Thyroid gland (tissue), 4 donors: ENCODE data around the gene SRSF3. TPM values are rescaled to one million over a fixed set of nuclear protein-coding genes. Genes with fewer than 3 reads are reported as not detected.
A peak's percentile ranks its signal among the peaks of the same experiment; 100 is the strongest.

Source experiments
- DNase-seq, 2 donors: peaks; one replicate each; pipeline ENCODE4 v3.0.0-alpha.2; 2019
- H3K27ac ChIP-seq, 3 donors: fragments of 200-600 bp; sonication (generic); 1 replicate in 2 of 3; 2 replicates in 1 of 3; pipeline ENCODE4 v1.5.1; 2016 to 2019; ENCODE audit warnings: mild to moderate bottlenecking in 1 of 3, moderate library complexity in 1 of 3
- H3K27me3 ChIP-seq: fragments of 200-600 bp; sonication (generic); one replicate; pipeline ENCODE4 v1.5.1; 2019
- H3K36me3 ChIP-seq, 2 donors: fragments of 200-600 bp; sonication (generic); one replicate each; pipeline ENCODE4 v1.5.1; 2016 to 2019
- H3K4me1 ChIP-seq, 2 donors: fragments of 200-600 bp; sonication (generic); one replicate each; pipeline ENCODE4 v1.5.1; 2017 to 2019
- H3K4me3 ChIP-seq, 3 donors: fragments of 200-600 bp; sonication (generic); replicated peaks in 1 of 3; 1 replicate in 2 of 3; 2 replicates in 1 of 3; pipeline ENCODE4 v1.5.1; 2016; ENCODE audit warnings: mild to moderate bottlenecking in 1 of 3
- H3K9me3 ChIP-seq: fragments of 200-600 bp; sonication (generic); one replicate; pipeline ENCODE4 v1.5.1; 2017
- POLR2A ChIP-seq, 2 donors: fragments of 450-650 bp; IDR thresholded peaks; one replicate each; pipeline ENCODE4 v1.6.1; 2017; ENCODE audit warnings: antibody characterized with exemption in 2 of 2, mild to moderate bottlenecking in 2 of 2, moderate library complexity in 1 of 2
- WGBS, 2 donors: methylation state at CpG; one replicate each; pipeline ENCODE4 v1.1.5; 2017; 5-methylcytosine and 5-hydroxymethylcytosine counted together
- intact Hi-C: fragments of 100-400 bp; cut with DNase I; formaldehyde crosslinking; loops from one replicate; pipeline ENCODE4 v1.15.1; 2023
- total RNA-seq, 4 donors: library from RNA; depleted of rRNA; stranded (reverse); fragments of >200 nt; gene quantifications; one replicate each; pipeline ENCODE4 v1.2.3, GENCODE V29; 2016
- TF ChIP-seq, protein P1 (sequence below), 6 experiments: fragments of 200-600 bp in 3 of 6; fragments of 450-650 bp in 3 of 6; sonication (generic) in 3 of 6; IDR thresholded peaks; one replicate each; pipeline ENCODE4 v1.5.1; 2016 to 2019; ENCODE audit warnings: antibody characterized with exemption in 6 of 6, mild to moderate bottlenecking in 2 of 6, inconsistent platforms in 1 of 6, moderate library complexity in 1 of 6

Gene SRSF3
- total RNA-seq, 4 donors from 2014 or later = 120 to 287 (median 144) TPM

DNA sequence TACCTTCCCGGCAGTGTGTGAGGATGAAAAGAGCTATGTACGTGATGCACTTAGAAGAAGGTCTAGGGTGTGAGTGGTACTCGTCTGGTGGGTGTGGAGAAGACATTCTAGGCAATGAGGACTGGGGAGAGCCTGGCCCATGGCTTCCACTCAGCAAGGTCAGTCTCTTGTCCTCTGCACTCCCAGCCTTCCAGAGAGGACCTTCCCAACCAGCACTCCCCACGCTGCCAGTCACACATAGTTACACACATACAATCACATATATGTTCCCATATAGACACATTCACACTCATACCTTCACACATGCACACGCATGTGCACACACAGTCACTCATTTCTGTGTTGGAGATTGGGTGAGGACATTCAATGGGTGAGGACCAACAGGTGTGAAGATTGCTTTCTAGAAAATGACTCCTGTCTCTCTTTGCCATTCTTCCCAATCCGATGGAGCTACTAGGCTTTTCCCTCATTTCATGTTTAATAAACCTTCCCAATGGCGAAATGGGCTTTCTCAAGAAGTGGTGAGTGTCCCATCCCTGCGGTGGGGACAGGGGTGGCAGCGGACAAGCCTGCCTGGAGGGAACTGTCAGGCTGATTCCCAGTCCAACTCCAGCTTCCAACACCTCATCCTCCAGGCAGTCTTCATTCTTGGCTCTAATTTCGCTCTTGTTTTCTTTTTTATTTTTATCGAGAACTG lies 30.4 kb downstream of the SRSF3 start:
- Histone ChIP-seq H3K27ac (peak overlapping the region in 1 of 3 donors; percentile 63), H3K4me3 (no peak overlapping the region), H3K36me3 (no peaks in the 10 kb centered on the region), H3K9me3 (no peaks in the 10 kb centered on the region), H3K4me1 (peaks cover 22 to 48% of the 10 kb centered on the region in 2 donors), H3K27me3 (no peaks in the 10 kb centered on the region)
- TF ChIP-seq, protein P1, sequence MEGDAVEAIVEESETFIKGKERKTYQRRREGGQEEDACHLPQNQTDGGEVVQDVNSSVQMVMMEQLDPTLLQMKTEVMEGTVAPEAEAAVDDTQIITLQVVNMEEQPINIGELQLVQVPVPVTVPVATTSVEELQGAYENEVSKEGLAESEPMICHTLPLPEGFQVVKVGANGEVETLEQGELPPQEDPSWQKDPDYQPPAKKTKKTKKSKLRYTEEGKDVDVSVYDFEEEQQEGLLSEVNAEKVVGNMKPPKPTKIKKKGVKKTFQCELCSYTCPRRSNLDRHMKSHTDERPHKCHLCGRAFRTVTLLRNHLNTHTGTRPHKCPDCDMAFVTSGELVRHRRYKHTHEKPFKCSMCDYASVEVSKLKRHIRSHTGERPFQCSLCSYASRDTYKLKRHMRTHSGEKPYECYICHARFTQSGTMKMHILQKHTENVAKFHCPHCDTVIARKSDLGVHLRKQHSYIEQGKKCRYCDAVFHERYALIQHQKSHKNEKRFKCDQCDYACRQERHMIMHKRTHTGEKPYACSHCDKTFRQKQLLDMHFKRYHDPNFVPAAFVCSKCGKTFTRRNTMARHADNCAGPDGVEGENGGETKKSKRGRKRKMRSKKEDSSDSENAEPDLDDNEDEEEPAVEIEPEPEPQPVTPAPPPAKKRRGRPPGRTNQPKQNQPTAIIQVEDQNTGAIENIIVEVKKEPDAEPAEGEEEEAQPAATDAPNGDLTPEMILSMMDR (IDR thresholded peaks at IDR 0.05) = no peak
- no peak for TF ChIP-seq POLR2A (IDR thresholded peaks at IDR 0.05)
- WGBS, 2 donors = 82% methylated on average over 11 of the region's 11 CpGs
- DNase-seq = no peak
- intact Hi-C loops = loop anchor here (5.0 to 10.0 kb wide), 3 partner anchors 53 to 133 kb away; partner anchors contain the start of gene CDKN1A

- peak; percentile 34 to 60 for DNase-seq
- Histone ChIP-seq H3K9me3 (no peaks in the 10 kb centered on the region), H3K27ac (peak overlapping the region in 2 of 3 donors; percentile 53 to 63), H3K27me3 (no peaks in the 10 kb centered on the region), H3K4me3 (no peak overlapping the region), H3K36me3 (no peaks in the 10 kb centered on the region), H3K4me1 (peaks cover 22 to 48% of the 10 kb centered on the region in 2 donors)
- 57 to 59% methylated on average over 5 of the region's 5 CpGs for WGBS, 2 donors
- TF ChIP-seq POLR2A (IDR thresholded peaks at IDR 0.05) = no peak
- TF ChIP-seq, protein P1 (IDR thresholded peaks at IDR 0.05) = no peak
- intact Hi-C loops = loop anchor here (5.0 to 10.0 kb wide), 2 partner anchors 52 to 99 kb away; partner anchors contain the start of gene CDKN1A
Observed at GRCh38 chr6:36625158-36625919, 31.2 kb downstream of the SRSF3 start.

DNA sequence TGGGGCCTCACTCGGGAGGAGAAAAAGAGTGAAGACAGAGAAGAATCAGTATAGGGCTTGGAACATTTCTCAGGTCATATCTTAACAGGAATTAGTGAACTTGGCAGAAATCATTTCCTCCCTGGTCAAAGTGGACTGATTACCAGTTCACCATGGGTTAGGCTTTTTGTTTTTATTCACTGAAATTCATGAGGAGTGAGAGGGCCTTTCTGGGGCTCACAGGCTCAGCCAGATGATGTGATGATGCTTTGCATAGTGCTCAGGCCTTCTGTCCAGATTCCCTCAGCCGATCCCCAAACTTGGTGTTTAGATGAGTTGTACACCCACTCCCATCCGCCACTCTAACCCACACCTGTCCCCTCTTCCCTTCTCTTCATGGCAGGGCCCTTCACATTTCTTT lies 32.5 kb downstream of the SRSF3 start:
- intact Hi-C loops = loop anchor here (5.0 to 10.0 kb wide), 2 partner anchors 51 to 98 kb away; partner anchors contain the start of gene CDKN1A
- no peak overlapping the region for H3K4me3 ChIP-seq
- peaks cover 23 to 53% of the 10 kb centered on the region in 2 donors for H3K4me1 ChIP-seq
- H3K9me3 ChIP-seq = no peaks in the 10 kb centered on the region
- DNase-seq = no peak
- TF ChIP-seq POLR2A (IDR thresholded peaks at IDR 0.05) = no peak
- TF ChIP-seq, protein P1 (IDR thresholded peaks at IDR 0.05) = no peak
- WGBS, 2 donors = 89 to 92% methylated on average over 3 of the region's 3 CpGs
- H3K27ac ChIP-seq = no peak overlapping the region
- H3K36me3 ChIP-seq = no peaks in the 10 kb centered on the region
- H3K27me3 ChIP-seq = no peaks in the 10 kb centered on the region

GRCh38 chr6:36627141-36627540 lies 33.0 kb downstream of the SRSF3 start:
- TF ChIP-seq, protein P1 (IDR thresholded peaks at IDR 0.05) = no peak
- TF ChIP-seq POLR2A (IDR thresholded peaks at IDR 0.05) = no peak
- DNase-seq = no peak
- 90 to 94% methylated on average over 4 to 5 of the region's 5 CpGs for WGBS, 2 donors
- Histone ChIP-seq H3K4me3 (no peak overlapping the region), H3K27me3 (no peaks in the 10 kb centered on the region), H3K27ac (peak overlapping the region; percentile 26 to 65 (median 63)), H3K9me3 (no peaks in the 10 kb centered on the region), H3K4me1 (peaks cover 27 to 58% of the 10 kb centered on the region in 2 donors), H3K36me3 (no peaks in the 10 kb centered on the region)
- intact Hi-C loops = loop anchor here (5.0 to 10.0 kb wide), 2 partner anchors 50 to 98 kb away; partner anchors contain the start of gene CDKN1A
